ENCODE results near the gene ENOX2.
"Not testable (repeated sequence)": the region's sequence is repeated elsewhere in the genome, so short reads cannot be mapped to it uniquely, and the experiment has no call there.

Gene ENOX2

DNA sequence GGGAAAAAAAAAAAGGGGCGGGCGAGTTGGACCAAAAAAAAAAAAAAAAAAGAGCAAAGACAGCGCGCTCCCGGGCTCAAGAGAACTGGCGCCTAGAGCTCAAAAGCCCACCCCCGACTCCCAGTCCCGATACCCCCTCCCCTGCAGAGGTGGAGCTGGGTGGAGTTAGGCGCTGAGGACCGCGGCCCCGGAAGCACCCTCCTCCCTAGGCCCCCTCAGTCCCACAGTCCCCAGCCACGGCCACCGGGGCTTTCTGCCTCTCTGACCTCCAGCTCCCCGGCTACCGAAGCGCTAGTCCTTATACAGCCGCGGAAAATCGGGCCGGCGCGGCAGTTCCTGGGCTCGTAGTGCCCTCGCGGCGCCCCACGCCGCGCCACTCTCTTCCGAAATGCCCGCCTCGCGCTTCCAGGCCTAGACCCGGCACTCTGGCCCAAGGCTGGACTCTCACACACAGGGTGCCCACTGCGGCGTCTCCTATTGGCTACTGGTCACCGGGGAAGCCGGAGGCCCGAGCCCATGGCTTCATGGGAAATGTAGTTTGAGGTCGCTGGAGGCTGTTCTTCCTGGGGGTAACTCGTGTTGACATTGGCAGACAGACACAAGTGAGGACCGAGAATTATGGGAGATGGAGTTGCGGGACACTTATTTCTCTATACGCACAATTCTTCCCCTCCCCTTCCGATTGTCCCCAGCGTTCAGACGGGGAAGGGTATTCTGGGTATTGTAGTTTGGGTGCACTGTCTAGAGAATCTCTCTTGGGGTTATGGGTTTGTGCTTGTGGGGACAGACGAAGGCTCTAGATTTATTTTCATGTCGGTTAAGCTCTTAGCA, at the start of gene ENOX2:
TSS of gene ENOX2 (minus strand) at position 427 of the 831 bp plus-strand sequence. CDS start 199,993 bp downstream, outside the sequence.
- DNase-seq (ENCODE audit: low spot score in 2 of 2) (peak; percentile 54 to 65), ATAC-seq (ENCODE audit: low read depth) (peak; percentile 94)
- Mint-ChIP-seq H3K36me3 (peaks cover 8% of the 10 kb centered on the region), H3K4me1 (peaks cover 15% of the 10 kb centered on the region), H3K9me3 (no peaks in the 10 kb centered on the region), H3K4me3 (no peak within 1 kb of the TSS), H3K27me3 (no peaks in the 10 kb centered on the region), H3K27ac (peak within 1 kb of the TSS; percentile 65)

DNA sequence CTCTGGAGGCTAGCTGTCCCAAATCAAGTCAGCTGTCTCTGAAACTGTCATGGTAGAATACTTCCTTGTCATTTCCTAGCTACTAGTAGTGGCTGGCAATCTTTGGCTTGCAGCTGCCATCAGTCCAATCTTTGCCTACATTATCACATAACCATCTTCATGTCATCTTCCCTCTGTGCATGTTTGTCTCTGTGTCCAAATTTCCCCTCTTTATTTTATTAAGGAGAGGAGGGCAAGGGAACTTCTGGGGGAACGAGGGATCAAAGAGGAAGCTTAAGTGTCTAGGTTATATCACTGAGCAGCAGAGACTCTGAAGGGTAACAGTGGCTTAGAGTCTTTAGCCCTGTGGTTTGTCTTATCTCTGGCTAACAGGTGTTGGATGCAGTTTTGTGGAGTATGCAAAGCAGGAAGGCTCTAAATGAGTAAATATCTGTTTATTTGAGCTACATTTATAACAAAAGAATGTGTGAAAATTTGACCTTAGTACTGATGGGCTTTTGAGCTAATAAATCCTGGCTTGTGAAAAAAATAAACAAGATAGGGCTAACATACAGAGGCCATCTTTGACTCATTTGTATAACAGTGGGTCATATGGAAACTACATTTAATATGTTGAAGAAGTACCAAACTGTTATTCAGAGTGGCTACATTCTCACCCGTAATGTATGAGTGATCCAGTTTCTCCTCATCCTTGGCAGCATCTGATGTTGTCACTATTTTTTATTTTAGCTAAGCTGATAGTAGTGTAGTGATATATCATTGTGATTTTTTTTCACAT, 49.4 kb upstream of the ENOX2 start:
- peaks cover 3% of the 10 kb centered on the region for H3K27me3 Mint-ChIP-seq
- ATAC-seq (ENCODE audit: low read depth): no peak
- no peak overlapping the region for H3K4me3 Mint-ChIP-seq
- H3K27ac Mint-ChIP-seq: no peak overlapping the region
- no peaks in the 10 kb centered on the region for H3K36me3 Mint-ChIP-seq
- H3K4me1 Mint-ChIP-seq: no peaks in the 10 kb centered on the region
- H3K9me3 Mint-ChIP-seq: no peaks in the 10 kb centered on the region
- no peak for DNase-seq (ENCODE audit: low spot score in 2 of 2)

DNA sequence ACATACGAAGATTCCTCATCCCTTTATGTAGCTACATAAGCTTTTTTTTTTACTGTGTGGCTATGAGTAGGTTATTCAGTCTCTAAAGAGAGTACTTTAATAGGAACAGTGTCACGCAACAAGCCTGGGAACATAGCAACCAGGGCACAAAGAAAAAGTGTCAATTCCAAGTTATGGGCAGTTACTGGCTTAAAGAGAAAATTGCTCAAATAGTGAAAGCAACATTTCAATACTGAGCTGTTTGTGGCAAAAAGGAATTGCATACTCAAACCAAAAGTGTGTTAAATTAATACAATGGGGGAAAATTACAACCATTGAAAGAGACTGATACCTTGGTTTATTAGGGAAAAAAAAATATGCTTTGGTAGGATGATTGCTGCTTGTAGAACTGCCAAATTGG, 41.2 kb upstream of the ENOX2 start:
- Mint-ChIP-seq H3K4me3 (no peak overlapping the region), H3K27me3 (peaks cover 2% of the 10 kb centered on the region), H3K4me1 (no peaks in the 10 kb centered on the region), H3K9me3 (no peaks in the 10 kb centered on the region), H3K27ac (no peak overlapping the region), H3K36me3 (no peaks in the 10 kb centered on the region)
- no peak for ATAC-seq (ENCODE audit: low read depth)
- DNase-seq (ENCODE audit: low spot score in 2 of 2): no peak

- Mint-ChIP-seq H3K36me3 (no peaks in the 10 kb centered on the region), H3K9me3 (no peaks in the 10 kb centered on the region), H3K4me1 (no peaks in the 10 kb centered on the region), H3K4me3 (no peak overlapping the region), H3K27me3 (no peaks in the 10 kb centered on the region), H3K27ac (no peak overlapping the region)
- DNase-seq (ENCODE audit: low spot score in 2 of 2) (no peak), ATAC-seq (ENCODE audit: low read depth) (no peak)
These were observed 34.1 kb upstream of the ENOX2 start for GRCh38 chrX:130937101-130937500.

GRCh38 chrX:130933358-130933757, 30.3 kb upstream of the ENOX2 start:
- DNase-seq (ENCODE audit: low spot score in 2 of 2) (no peak), ATAC-seq (ENCODE audit: low read depth) (no peak)
- H3K27me3 Mint-ChIP-seq: peaks cover under 1% of the 10 kb centered on the region
- no peak overlapping the region for H3K4me3 Mint-ChIP-seq
- no peaks in the 10 kb centered on the region for H3K36me3 Mint-ChIP-seq
- no peak overlapping the region for H3K27ac Mint-ChIP-seq
- no peaks in the 10 kb centered on the region for H3K9me3 Mint-ChIP-seq
- no peaks in the 10 kb centered on the region for H3K4me1 Mint-ChIP-seq

GRCh38 chrX:130920405-130920804, 17.4 kb upstream of the ENOX2 start:
- H3K4me3 Mint-ChIP-seq; H3K27ac Mint-ChIP-seq; H3K36me3 Mint-ChIP-seq; H3K4me1 Mint-ChIP-seq; H3K9me3 Mint-ChIP-seq; H3K27me3 Mint-ChIP-seq; DNase-seq (ENCODE audit: low spot score in 2 of 2); ATAC-seq (ENCODE audit: low read depth): not testable (repeated sequence)

GRCh38 chrX:130919676-130920075, 16.7 kb upstream of the ENOX2 start:
- not testable (repeated sequence) for H3K27ac Mint-ChIP-seq; H3K9me3 Mint-ChIP-seq; ATAC-seq (ENCODE audit: low read depth); H3K27me3 Mint-ChIP-seq; H3K36me3 Mint-ChIP-seq; DNase-seq (ENCODE audit: low spot score in 2 of 2); H3K4me3 Mint-ChIP-seq; H3K4me1 Mint-ChIP-seq

GRCh38 chrX:130918498-130918897, 15.5 kb upstream of the ENOX2 start:
- not testable (repeated sequence) for H3K4me3 Mint-ChIP-seq; ATAC-seq (ENCODE audit: low read depth); H3K27me3 Mint-ChIP-seq

DNA sequence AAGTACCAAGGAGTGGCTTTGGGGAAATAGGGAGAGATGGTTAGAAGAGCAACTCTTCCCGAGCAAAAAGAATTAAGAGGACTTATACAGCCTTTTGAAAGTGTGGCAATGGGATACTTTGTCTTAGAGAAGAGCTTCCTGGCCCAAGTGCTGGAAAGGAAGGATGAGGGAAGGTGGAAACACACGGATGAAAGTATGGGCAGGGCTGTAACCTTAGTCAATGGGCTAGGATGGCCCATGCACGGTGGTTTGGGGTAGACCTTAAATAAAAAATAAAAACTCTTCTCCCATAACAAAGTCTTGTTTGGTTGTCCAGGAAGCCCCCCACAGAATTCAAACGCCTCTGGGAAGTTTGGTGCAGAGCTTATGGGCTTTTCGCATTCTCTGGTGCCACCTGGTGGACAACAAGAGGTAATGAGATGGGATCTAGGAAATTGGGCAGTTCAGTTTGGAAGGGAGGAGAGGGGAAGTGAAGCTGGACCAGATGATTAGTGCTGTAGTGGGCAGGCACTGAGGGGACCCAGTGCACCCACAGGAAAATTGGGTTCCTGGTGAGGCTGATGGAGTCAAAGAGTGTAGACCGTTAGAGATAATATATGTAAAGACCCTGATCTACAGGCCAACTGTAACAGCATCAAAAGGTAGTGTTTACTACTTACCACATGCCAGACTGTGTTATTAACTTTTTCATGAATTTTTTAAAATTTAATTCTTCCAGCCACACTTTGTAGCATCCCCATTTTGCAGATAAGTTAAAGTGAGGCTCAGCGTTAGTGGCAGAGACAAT, 13.8 kb upstream of the ENOX2 start:
- Mint-ChIP-seq H3K4me3 (no peak overlapping the region), H3K36me3 (no peaks in the 10 kb centered on the region), H3K27me3 (no peaks in the 10 kb centered on the region), H3K27ac (no peak overlapping the region), H3K9me3 (no peaks in the 10 kb centered on the region), H3K4me1 (no peaks in the 10 kb centered on the region)
- DNase-seq (ENCODE audit: low spot score in 2 of 2): peak; percentile 31 to 37
- peak; percentile 54 for ATAC-seq (ENCODE audit: low read depth)

More at GRCh38 chrX:130918498-130918897, 15.5 kb upstream of the ENOX2 start:
- H3K4me1 Mint-ChIP-seq; H3K9me3 Mint-ChIP-seq; DNase-seq (ENCODE audit: low spot score in 2 of 2); H3K27ac Mint-ChIP-seq; H3K36me3 Mint-ChIP-seq: not testable (repeated sequence)

DNA sequence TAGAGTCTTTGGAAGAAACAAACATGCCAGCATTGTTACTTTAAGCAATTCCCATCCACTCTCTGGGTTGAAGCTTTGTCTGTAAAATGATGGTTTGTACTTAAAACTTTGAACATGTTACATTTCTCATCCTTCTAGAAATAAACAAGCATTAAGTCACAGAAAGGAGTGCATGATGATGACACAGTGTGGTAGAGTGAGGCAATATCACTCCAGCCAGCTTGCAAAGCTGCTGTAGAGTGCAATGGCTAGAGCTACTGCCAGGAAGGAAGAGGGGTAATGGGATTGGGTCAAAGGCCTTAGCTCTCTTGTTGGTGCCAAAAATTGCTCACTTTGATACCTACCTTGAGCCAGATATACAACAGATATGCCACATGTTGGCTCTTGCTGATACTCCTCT, 12.3 kb upstream of the ENOX2 start:
- ATAC-seq (ENCODE audit: low read depth) (no peak), DNase-seq (ENCODE audit: low spot score in 2 of 2) (no peak)
- no peak overlapping the region for H3K4me3 Mint-ChIP-seq
- no peaks in the 10 kb centered on the region for H3K9me3 Mint-ChIP-seq
- H3K4me1 Mint-ChIP-seq: no peaks in the 10 kb centered on the region
- H3K36me3 Mint-ChIP-seq: no peaks in the 10 kb centered on the region
- no peaks in the 10 kb centered on the region for H3K27me3 Mint-ChIP-seq
- H3K27ac Mint-ChIP-seq: no peak overlapping the region

GRCh38 chrX:130909469-130910136, 6.6 kb upstream of the ENOX2 start:
- Mint-ChIP-seq H3K4me1 (no peaks in the 10 kb centered on the region), H3K36me3 (no peaks in the 10 kb centered on the region), H3K27ac (no peak overlapping the region), H3K27me3 (no peaks in the 10 kb centered on the region), H3K9me3 (no peaks in the 10 kb centered on the region), H3K4me3 (no peak overlapping the region)
- ATAC-seq (ENCODE audit: low read depth): no peak
- DNase-seq (ENCODE audit: low spot score in 2 of 2): no peak

DNA sequence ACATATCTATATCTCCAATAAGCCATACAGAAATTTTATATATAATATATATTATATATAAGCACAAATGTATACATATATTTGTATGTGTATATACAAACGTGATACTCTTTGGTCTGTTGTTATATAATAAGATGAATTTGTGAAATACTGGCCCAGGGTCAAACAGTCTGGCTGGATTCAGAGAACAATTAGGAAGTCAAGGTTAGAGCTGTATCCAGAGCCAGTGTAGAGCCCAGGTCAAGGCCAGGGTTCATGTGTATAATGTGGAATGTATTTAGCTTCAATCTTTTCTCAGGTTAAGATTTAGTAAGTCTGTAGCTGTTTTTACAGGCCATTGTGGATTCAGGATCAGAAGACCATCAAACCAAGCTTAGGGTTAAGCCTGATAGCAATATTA, 3.8 kb upstream of the ENOX2 start:
- no peak overlapping the region for H3K4me3 Mint-ChIP-seq
- no peaks in the 10 kb centered on the region for H3K9me3 Mint-ChIP-seq
- no peak for DNase-seq (ENCODE audit: low spot score in 2 of 2)
- no peaks in the 10 kb centered on the region for H3K27me3 Mint-ChIP-seq
- ATAC-seq (ENCODE audit: low read depth): no peak
- no peaks in the 10 kb centered on the region for H3K36me3 Mint-ChIP-seq
- H3K27ac Mint-ChIP-seq: no peak overlapping the region
- peaks cover 6% of the 10 kb centered on the region for H3K4me1 Mint-ChIP-seq

DNA sequence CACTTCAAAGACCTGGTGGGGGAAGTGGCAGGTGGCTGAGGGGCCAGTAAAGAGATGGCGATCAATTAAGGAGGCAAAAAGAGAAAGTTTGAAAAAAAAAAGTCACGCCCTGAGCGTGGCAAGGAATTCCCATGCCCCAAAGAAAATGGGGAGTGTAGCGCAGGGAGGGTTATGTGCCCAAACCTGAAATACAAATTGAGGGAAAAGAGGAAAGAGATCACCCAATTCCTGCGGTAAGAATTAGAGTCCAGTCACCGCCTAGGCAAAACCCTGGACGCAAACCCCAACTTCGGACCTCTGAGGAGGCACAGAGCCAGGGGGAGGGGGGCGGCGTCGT, 595 bp downstream of the ENOX2 start:
- no peak for ATAC-seq (ENCODE audit: low read depth)
- Mint-ChIP-seq H3K27me3 (no peaks in the 10 kb centered on the region), H3K9me3 (no peaks in the 10 kb centered on the region), H3K4me3 (no peak overlapping the region), H3K4me1 (peaks cover 17% of the 10 kb centered on the region), H3K27ac (peak overlapping the region; percentile 65), H3K36me3 (peaks cover 9% of the 10 kb centered on the region)
- DNase-seq (ENCODE audit: low spot score in 2 of 2): no peak
